ENCODE results near the gene RLN3. TPM values are rescaled to one million over a fixed set of nuclear protein-coding genes. Genes with fewer than 3 reads are reported as not detected.
A peak's percentile ranks its signal among the peaks of the same experiment; 100 is the strongest.

RLN3 gene
- total and polyA plus RNA-seq, 9 donors, result not detected

GRCh38 chr19:14073261-14073924, 45.4 kb downstream of the RLN3 start:
- 0% methylated on average over 38 to 106 of the region's 106 CpGs for WGBS, 3 donors
- peak; percentile 10 to 84 (median 84) for TF ChIP-seq CTCF (IDR thresholded peaks at IDR 0.05)
- TF ChIP-seq EP300 (IDR thresholded peaks at IDR 0.05), result no peak
- TF ChIP-seq POLR2A (IDR thresholded peaks at IDR 0.05), result no peak
- Histone ChIP-seq H3K36me3 (no peaks in the 10 kb centered on the region), H3K4me1 (ENCODE audit: insufficient read depth) (peaks cover 7% of the 10 kb centered on the region), H3K27me3 (no peaks in the 10 kb centered on the region), H3K9me3 (no peaks in the 10 kb centered on the region), H3K4me3 (peak overlapping the region; percentile 58), H3K27ac (peak overlapping the region in 1 of 2 donors; percentile 44)
- intact Hi-C loops (cut with DNase I), result loop anchor here (5.0 to 10.0 kb wide), 4 partner anchors 64 to 799 kb away; partner anchors contain the start of gene ASF1B (in 2 of the 4)
- DNase-seq, result peak; percentile 57 to 83 (median 72)

DNA sequence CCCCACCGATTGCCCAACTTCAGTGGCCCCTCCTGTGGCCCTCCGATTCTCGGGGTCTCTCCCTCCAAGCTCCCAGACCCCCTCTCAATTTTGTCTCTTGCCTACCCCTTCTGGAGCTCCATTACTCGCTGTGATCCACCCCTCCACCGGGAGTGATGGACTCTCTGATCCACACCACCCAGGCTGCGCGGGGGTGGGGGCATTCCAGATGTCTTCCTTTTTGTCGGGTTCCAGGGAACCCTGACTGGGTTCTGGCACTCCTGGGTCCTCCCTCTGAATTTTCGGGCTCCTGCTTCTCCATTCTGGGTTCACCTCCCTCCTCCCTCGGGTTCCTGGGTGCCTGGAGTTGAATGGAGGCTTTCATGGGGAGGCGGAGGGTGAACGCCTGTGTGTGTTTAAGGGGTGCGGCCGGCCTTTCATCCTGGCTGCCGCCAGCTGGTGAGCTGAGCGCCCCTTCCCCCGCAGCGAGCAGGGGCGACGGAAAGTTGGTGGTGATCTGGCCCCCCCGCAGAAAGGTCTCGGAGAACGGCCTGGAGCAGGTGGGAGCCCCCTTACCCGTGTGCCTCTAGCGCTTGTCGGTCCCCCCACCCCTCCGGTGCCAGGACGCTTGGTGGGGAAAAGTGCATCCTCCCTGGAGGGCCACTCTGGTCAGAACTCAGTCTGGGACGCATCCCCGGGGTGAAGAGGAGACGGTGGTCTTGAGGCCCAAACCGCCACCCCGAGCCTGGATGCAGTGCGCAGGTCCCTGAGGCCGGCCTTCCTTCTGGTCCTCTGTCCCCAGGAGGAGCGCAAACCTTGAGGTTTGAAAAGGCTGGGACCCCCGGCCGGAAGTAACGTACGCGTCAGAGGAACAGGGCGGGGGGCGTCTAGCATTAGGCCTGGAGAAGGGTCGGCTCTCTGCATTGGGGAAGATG, 46.2 kb downstream of the RLN3 start:
- peaks cover 7% of the 10 kb centered on the region for H3K4me1 ChIP-seq (ENCODE audit: insufficient read depth)
- TF ChIP-seq CTCF (IDR thresholded peaks at IDR 0.05), result no peak
- TF ChIP-seq POLR2A (IDR thresholded peaks at IDR 0.05), result no peak
- no peak for TF ChIP-seq EP300 (IDR thresholded peaks at IDR 0.05)
- DNase-seq, result peak in 1 of 5 donors; percentile 44
- H3K9me3 ChIP-seq, result no peaks in the 10 kb centered on the region
- 3 to 6% (median 4%) methylated on average over 37 to 44 of the region's 44 CpGs for WGBS, 3 donors
- H3K4me3 ChIP-seq, result peak overlapping the region; percentile 58
- H3K27ac ChIP-seq, result peak overlapping the region in 1 of 2 donors; percentile 44
- H3K27me3 ChIP-seq, result no peaks in the 10 kb centered on the region
- intact Hi-C loops (cut with DNase I), result loop anchor here (2.0 to 10.0 kb wide), 6 partner anchors 63 to 799 kb away; partner anchors contain the start of gene ASF1B (in 2 of the 4)
- no peaks in the 10 kb centered on the region for H3K36me3 ChIP-seq

- Histone ChIP-seq H3K4me1 (ENCODE audit: insufficient read depth) (peaks cover 8% of the 10 kb centered on the region), H3K4me3 (no peak overlapping the region), H3K36me3 (no peaks in the 10 kb centered on the region), H3K27ac (no peak overlapping the region), H3K27me3 (no peaks in the 10 kb centered on the region), H3K9me3 (no peaks in the 10 kb centered on the region)
- intact Hi-C loops (cut with DNase I), result loop anchor here in 2 of 4 donors (10.0 kb wide), 2 partner anchors 484 to 804 kb away; no protein-coding TSS in a partner anchor
- DNase-seq, result no peak
- TF ChIP-seq POLR2A (IDR thresholded peaks at IDR 0.05) (no peak), CTCF (IDR thresholded peaks at IDR 0.05) (no peak), EP300 (IDR thresholded peaks at IDR 0.05) (no peak)
- 71 to 75% (median 73%) methylated on average over 2 of the region's 2 CpGs for WGBS, 3 donors
Measured at GRCh38 chr19:14078411-14078810, 50.5 kb downstream of the RLN3 start.

Other genes starting within 250 kb of the RLN3 start
- 1 to 10 TPM; 2.6 to 7.9 (median 4.6) TPM for gene ZSWIM4, start 232.7 kb upstream of the RLN3 start, total RNA-seq
- gene ZSWIM4, start 232.7 kb upstream of the RLN3 start, polyA plus RNA-seq, result 1 to 10 TPM; 1.2 to 3.8 TPM
- 1 to 10 TPM in 3 of 7 donors, under 1 TPM in 1, not detected in 3; 0.98 to 2.4 (median 1.3) TPM for gene NANOS3, start 151.0 kb upstream of the RLN3 start, total RNA-seq
- gene NANOS3, start 151.0 kb upstream of the RLN3 start, polyA plus RNA-seq, result under 1 TPM in 1 of 2 donors, not detected in 1; 0.30 TPM
- 1 to 10 TPM; 1.3 to 3.7 (median 2.3) TPM for gene BRME1, start 122.0 kb upstream of the RLN3 start, total RNA-seq
- gene BRME1, start 122.0 kb upstream of the RLN3 start, polyA plus RNA-seq, result 1 to 10 TPM in 1 of 2 donors, under 1 TPM in 1; 0.57 to 2.8 TPM
- 10 to 100 TPM; 21.0 to 38.1 (median 29.7) TPM for gene CC2D1A, start 121.9 kb upstream of the RLN3 start, total RNA-seq
- 10 to 100 TPM; 13.1 to 24.1 TPM for gene CC2D1A, start 121.9 kb upstream of the RLN3 start, polyA plus RNA-seq
- 1 to 10 TPM in 5 of 7 donors, under 1 TPM in 2; 0.48 to 3.8 (median 1.4) TPM for gene PODNL1, start 89.7 kb upstream of the RLN3 start, total RNA-seq
- 1 to 10 TPM in 1 of 2 donors, under 1 TPM in 1; 0.63 to 3.7 TPM for gene PODNL1, start 89.7 kb upstream of the RLN3 start, polyA plus RNA-seq
- gene DCAF15, start 75.6 kb upstream of the RLN3 start, total RNA-seq, result 10 to 100 TPM; 11.1 to 28.0 (median 23.4) TPM
- 10 to 100 TPM in 1 of 2 donors, 1 to 10 TPM in 1; 5.0 to 29.1 TPM for gene DCAF15, start 75.6 kb upstream of the RLN3 start, polyA plus RNA-seq
- gene RFX1, start 21.8 kb upstream of the RLN3 start, total RNA-seq, result 10 to 100 TPM in 5 of 7 donors, 1 to 10 TPM in 2; 2.4 to 16.1 (median 14.7) TPM
- gene RFX1, start 21.8 kb upstream of the RLN3 start, polyA plus RNA-seq, result 1 to 10 TPM; 1.2 to 7.6 TPM
- 1 to 10 TPM in 5 of 7 donors, under 1 TPM in 2; 0.48 to 4.3 (median 1.8) TPM for gene IL27RA, start 3.6 kb downstream of the RLN3 start, total RNA-seq
- gene IL27RA, start 3.6 kb downstream of the RLN3 start, polyA plus RNA-seq, result 1 to 10 TPM; 2.1 to 2.4 TPM
- 1 to 10 TPM in 1 of 7 donors, under 1 TPM in 4, not detected in 2; 0.17 to 2.6 (median 0.48) TPM for gene PALM3, start 33.9 kb downstream of the RLN3 start, total RNA-seq
- gene PALM3, start 33.9 kb downstream of the RLN3 start, polyA plus RNA-seq, result under 1 TPM; 0.20 to 0.33 TPM
- gene MISP3, start 44.6 kb downstream of the RLN3 start, total RNA-seq, result 10 to 100 TPM in 1 of 7 donors, 1 to 10 TPM in 1, under 1 TPM in 5; 0.28 to 13.9 (median 0.53) TPM
- 1 to 10 TPM in 1 of 2 donors, under 1 TPM in 1; 0.80 to 1.3 TPM for gene MISP3, start 44.6 kb downstream of the RLN3 start, polyA plus RNA-seq
- not detected for gene C19orf67, start 57.6 kb downstream of the RLN3 start, total RNA-seq
- gene C19orf67, start 57.6 kb downstream of the RLN3 start, polyA plus RNA-seq, result under 1 TPM in 1 of 2 donors, not detected in 1; 0.08 TPM
- gene SAMD1, start 62.6 kb downstream of the RLN3 start, total RNA-seq, result 10 to 100 TPM; 13.6 to 68.3 (median 41.0) TPM
- 10 to 100 TPM; 10.5 to 23.6 TPM for gene SAMD1, start 62.6 kb downstream of the RLN3 start, polyA plus RNA-seq
- gene PRKACA, start 89.6 kb downstream of the RLN3 start, total RNA-seq, result 100 to 1,000 TPM in 5 of 7 donors, 10 to 100 TPM in 2; 33.3 to 280 (median 201) TPM
- 100 to 1,000 TPM; 104 to 207 TPM for gene PRKACA, start 89.6 kb downstream of the RLN3 start, polyA plus RNA-seq
- 1 to 10 TPM in 4 of 7 donors, under 1 TPM in 3; 0.12 to 4.9 (median 1.0) TPM for gene ASF1B, start 108.4 kb downstream of the RLN3 start, total RNA-seq
- gene ASF1B, start 108.4 kb downstream of the RLN3 start, polyA plus RNA-seq, result 1 to 10 TPM in 1 of 2 donors, under 1 TPM in 1; 0.99 to 1.6 TPM
- gene ADGRL1, start 178.0 kb downstream of the RLN3 start, total RNA-seq, result 10 to 100 TPM in 5 of 7 donors, 1 to 10 TPM in 2; 4.1 to 36.8 (median 22.5) TPM
- 1 to 10 TPM; 2.1 to 6.7 TPM for gene ADGRL1, start 178.0 kb downstream of the RLN3 start, polyA plus RNA-seq